A549 (cell line): ENCODE measurements around the gene HSD17B13. TPM values are rescaled to one million over a fixed set of nuclear protein-coding genes. Genes with fewer than 3 reads are reported as not detected.

Experiments used
- ATAC-seq, 2 experiments: fragments of 200-7000 bp in 1 of 2; fragments of >200 bp in 1 of 2; cut with Nextera tagmentation in 1 of 2; cut with Tn5 transposase in 1 of 2; 3 replicates each; pipeline versions ENCODE4 v1.8.0 to v1.9.1; 2018 to 2020; ENCODE audit warnings: mild to moderate bottlenecking in 1 of 2, moderate library complexity in 1 of 2
- CTCF ChIA-PET: fragments of 300-600 bp; sonication (Branson Sonifier 250); formaldehyde crosslinking; extraction: SDS; loops from one replicate; lab custom pipeline; 2021; ENCODE audit warnings: antibody characterized with exemption, inconsistent platforms; lab: Yijun Ruan, JAX
- POLR2A ChIA-PET: fragments of 350-600 bp; formaldehyde crosslinking; extraction: SDS; loops from one replicate; lab custom pipeline; 2021; ENCODE audit warnings: antibody characterized with exemption, inconsistent platforms; lab: Yijun Ruan, JAX
- DNase-seq, 2 experiments: peaks; one replicate each; pipeline versions ENCODE4 v3.0.0 to v3.0.0-alpha.2; 2011 to 2016; ENCODE audit warnings: low read depth in 1 of 2, low spot score in 1 of 2
- FAIRE-seq: peaks from 2 replicates; lab custom pipeline; 2011; peaks lifted over from hg19 to GRCh38; lab: Jason Lieb, UNC
- H3K27ac ChIP-seq, 2 experiments: fragments of >200 bp; sonication (Bioruptor Twin); formaldehyde crosslinking; 3 replicates each; pipeline ENCODE4 v1.5.1; 2016 to 2017
- H3K4me1 ChIP-seq: fragments of >200 bp; sonication (Bioruptor Twin); formaldehyde crosslinking; 3 replicates; pipeline ENCODE4 v1.6.1; 2016
- H3K4me2 ChIP-seq: fragments of >200 bp; sonication (Bioruptor Twin); formaldehyde crosslinking; 3 replicates; pipeline ENCODE4 v1.6.1; 2016
- H3K4me3 ChIP-seq: fragments of >200 bp; sonication (Bioruptor Twin); formaldehyde crosslinking; 3 replicates; pipeline ENCODE4 v1.5.1; 2016
- H3K9me3 ChIP-seq: fragments of >200 bp; sonication (Bioruptor Twin); formaldehyde crosslinking; 3 replicates; pipeline ENCODE4 v1.6.1; 2016
- BCL3 ChIP-seq: fragments of >200 bp; sonication (Bioruptor Twin); formaldehyde crosslinking; IDR thresholded peaks from 3 replicates; pipeline ENCODE4 v1.6.1; 2016
- CBX8 ChIP-seq: fragments of 200-600 bp; sonication (generic); IDR thresholded peaks from 2 replicates; pipeline ENCODE4 v1.6.1; 2016
- CHD2 ChIP-seq: fragments of 150-350 bp; IDR thresholded peaks from 2 replicates; pipeline ENCODE4 v1.6.1; 2014; ENCODE audit warnings: low read length; ENCODE audit not compliant: partially characterized antibody
- CHD4 ChIP-seq: fragments of 200-600 bp; sonication (generic); IDR thresholded peaks from 2 replicates; pipeline ENCODE4 v1.6.1; 2016; ENCODE audit warnings: antibody characterized with exemption, mild to moderate bottlenecking, borderline replicate concordance
- CTCF ChIP-seq: fragments of >200 bp; sonication (Bioruptor Twin); formaldehyde crosslinking; IDR thresholded peaks from 3 replicates; pipeline ENCODE4 v1.5.1; 2016
- E2F6 ChIP-seq: IDR thresholded peaks from 2 replicates; pipeline ENCODE4 v1.6.1; 2012; ENCODE audit warnings: low read depth, borderline replicate concordance
- EP300 ChIP-seq, 2 experiments: fragments of >200 bp; sonication (Bioruptor Twin); formaldehyde crosslinking; IDR thresholded peaks; 2 replicates in 1 of 2; 3 replicates in 1 of 2; pipeline ENCODE4 v1.6.1; 2016 to 2017
- ESRRA ChIP-seq: fragments of 150-350 bp; IDR thresholded peaks from 2 replicates; pipeline ENCODE4 v1.6.1; 2014; ENCODE audit warnings: mild to moderate bottlenecking, low read length, borderline replicate concordance
- FOSB ChIP-seq: fragments of 250-450 bp; sonication (Bioruptor Pico); IDR thresholded peaks from 2 replicates; pipeline ENCODE4 v1.5.0; 2020; ENCODE audit warnings: mild to moderate bottlenecking, moderate library complexity
- HES2 ChIP-seq: fragments of >200 bp; sonication (Bioruptor Twin); formaldehyde crosslinking; IDR thresholded peaks from 2 replicates; pipeline ENCODE4 v1.6.1; 2016
- HEYL ChIP-seq: fragments of 250-450 bp; sonication (Bioruptor Pico); IDR thresholded peaks from 2 replicates; pipeline ENCODE4 v1.8.0; 2021; ENCODE audit warnings: mild to moderate bottlenecking, moderate library complexity
- HOXB13 ChIP-seq: fragments of 250-450 bp; sonication (Bioruptor Pico); IDR thresholded peaks from 2 replicates; pipeline ENCODE4 v1.5.0; 2020; ENCODE audit warnings: low read depth, mild to moderate bottlenecking, moderate library complexity
- JUN ChIP-seq, 2 experiments: fragments of >200 bp; sonication (Bioruptor Twin); formaldehyde crosslinking; IDR thresholded peaks; 2 replicates in 1 of 2; 3 replicates in 1 of 2; pipeline ENCODE4 v1.6.1; 2016 to 2017
- JUNB ChIP-seq: fragments of >200 bp; sonication (Bioruptor Twin); formaldehyde crosslinking; IDR thresholded peaks from 2 replicates; pipeline ENCODE4 v1.6.1; 2016
- KDM5A ChIP-seq: fragments of 200-600 bp; sonication (generic); IDR thresholded peaks from 2 replicates; pipeline ENCODE4 v1.6.1; 2016; ENCODE audit warnings: antibody characterized with exemption, mild to moderate bottlenecking
- MAX ChIP-seq: IDR thresholded peaks from 2 replicates; pipeline ENCODE4 v1.6.1; 2012
- MAZ ChIP-seq: fragments of 150-350 bp; IDR thresholded peaks from 2 replicates; pipeline ENCODE4 v1.6.1; 2014; ENCODE audit warnings: antibody characterized with exemption, low read depth, low read length, borderline replicate concordance
- NPAS2 ChIP-seq: fragments of 250-450 bp; sonication (Bioruptor Pico); IDR thresholded peaks from 2 replicates; pipeline ENCODE4 v1.8.0; 2022; ENCODE audit warnings: mild to moderate bottlenecking, moderate library complexity, borderline replicate concordance
- NR3C1 ChIP-seq: fragments of >200 bp; sonication (Bioruptor Twin); formaldehyde crosslinking; IDR thresholded peaks from 3 replicates; pipeline ENCODE4 v1.6.1; 2017
- PBX3 ChIP-seq: IDR thresholded peaks from 2 replicates; pipeline ENCODE4 v1.6.1; 2012
- POLR2AphosphoS2 ChIP-seq: conservative IDR thresholded peaks from 2 replicates; pipeline ENCODE4 v1.6.1; 2012; ENCODE audit warnings: low read length, improper control_type of control experiment, inconsistent platforms
- RAD21 ChIP-seq, 2 experiments: fragments of >200 bp in 1 of 2; sonication (Bioruptor Twin) in 1 of 2; formaldehyde crosslinking in 1 of 2; IDR thresholded peaks in 1 of 2; conservative IDR thresholded peaks in 1 of 2; 2 replicates in 1 of 2; 3 replicates in 1 of 2; pipeline ENCODE4 v1.6.1; 2012 to 2018; ENCODE audit warnings: inconsistent platforms in 1 of 2
- RCOR1 ChIP-seq: fragments of 150-350 bp; IDR thresholded peaks from 2 replicates; pipeline ENCODE4 v1.6.1; 2014; ENCODE audit warnings: antibody characterized with exemption, low read length, low read depth
- SREBF2 ChIP-seq: fragments of 450-650 bp; IDR thresholded peaks from 2 replicates; pipeline ENCODE4 v1.6.1; 2014; ENCODE audit warnings: mild to moderate bottlenecking, moderate library complexity
- TFCP2L1 ChIP-seq: fragments of 250-450 bp; sonication (Bioruptor Pico); IDR thresholded peaks from 2 replicates; pipeline ENCODE4 v1.5.0; 2021; ENCODE audit warnings: mild to moderate bottlenecking
- TP53 ChIP-seq: fragments of 250-450 bp; sonication (Bioruptor Pico); IDR thresholded peaks from 2 replicates; pipeline ENCODE4 v1.5.0; 2021; ENCODE audit warnings: mild to moderate bottlenecking, moderate library complexity
- USF2 ChIP-seq: fragments of 450-650 bp; IDR thresholded peaks from 2 replicates; pipeline ENCODE4 v1.6.1; 2014; ENCODE audit warnings: antibody characterized with exemption
- ZFP36 ChIP-seq: fragments of 450-650 bp; IDR thresholded peaks from 2 replicates; pipeline ENCODE4 v1.6.1; 2014; ENCODE audit warnings: borderline replicate concordance; ENCODE audit not compliant: partially characterized antibody
- ZNF302 ChIP-seq: fragments of 250-450 bp; sonication (Bioruptor Pico); IDR thresholded peaks from 2 replicates; pipeline ENCODE4 v1.9.0; 2021; ENCODE audit warnings: inconsistent platforms, mild to moderate bottlenecking, moderate library complexity
- WGBS: methylation state at CpG from one replicate; pipeline ENCODE4 v1.1.6; 2017; ENCODE audit errors: missing lambda C conversion rate; 5-methylcytosine and 5-hydroxymethylcytosine counted together
- polyA plus RNA-seq, 4 experiments: library from polyadenylated mRNA; depleted of rRNA in 3 of 4; stranded (reverse); fragments of >200 nt; fragmentation: RNase III in 1 of 4; extraction: RNeasy Plus Mini Kit Qiagen cat#74134 plus additional on column Dnase treatment in 1 of 4; gene quantifications; 2 replicates in 3 of 4; 3 replicates in 1 of 4; pipeline ENCODE4 v1.2.3, GENCODE V29; 2011 to 2017

HSD17B13 gene
- polyA plus RNA-seq, 2 of the 4 experiments (the other 2 are of a cell fraction) = 0.08 to 0.30 TPM

- TF ChIP-seq NPAS2 (no peak), FOSB (CRISPR knock-in tag) (no peak), ZFP36 (no peak), POLR2AphosphoS2 (no peak), SREBF2 (no peak)
- TF ChIP-seq, all 56 proteins: peak for 0
Measured at GRCh38 chr4:87281603-87282002, 41.1 kb downstream of the HSD17B13 start (continued).

- no peak for TF ChIP-seq NPAS2
- TF ChIP-seq CHD2 = no peak
- TF ChIP-seq KDM5A = no peak
- no peak for TF ChIP-seq RAD21 (conservative IDR thresholded peaks at IDR 0.05 in 1 of 2, IDR thresholded peaks at IDR 0.05 in 1 of 2)
- no peak for TF ChIP-seq RCOR1
- no peak for TF ChIP-seq NR3C1
- no peak for TF ChIP-seq CTCF
- TF ChIP-seq MAZ = no peak
- TF ChIP-seq TFCP2L1 (CRISPR knock-in tag) = no peak
- TF ChIP-seq ZNF302 (CRISPR knock-in tag) = no peak
- TF ChIP-seq BCL3 = no peak
- TF ChIP-seq USF2 = no peak
- TF ChIP-seq HOXB13 (CRISPR knock-in tag) = no peak
- TF ChIP-seq, all 56 proteins: peak for 0
- CTCF ChIA-PET = interaction anchor here (0.8 to 1.1 kb wide), 2 partner anchors 25 to 75 kb away, joined by 3 read pairs; no protein-coding TSS in a partner anchor
- WGBS = 23% methylated on average over 3 of the region's 3 CpGs
- no peak for ATAC-seq
- no peak overlapping the region for H3K27ac ChIP-seq
- H3K4me3 ChIP-seq = no peak overlapping the region
- POLR2A ChIA-PET = no interaction called here
- H3K4me1 ChIP-seq = no peaks in the 10 kb centered on the region
- no peak for FAIRE-seq
- no peak for DNase-seq
- no peak overlapping the region for H3K4me2 ChIP-seq
- no peaks in the 10 kb centered on the region for H3K9me3 ChIP-seq
Measured at GRCh38 chr4:87278335-87278794, 44.3 kb downstream of the HSD17B13 start.

- ChIA-PET CTCF (no interaction called here), POLR2A (no interaction called here)
- Histone ChIP-seq H3K4me1 (no peaks in the 10 kb centered on the region), H3K27ac (no peak overlapping the region), H3K4me3 (no peak overlapping the region), H3K9me3 (no peaks in the 10 kb centered on the region), H3K4me2 (no peak overlapping the region)
- TF ChIP-seq PBX3 = no peak
- no peak for TF ChIP-seq TP53 (CRISPR knock-in tag)
- no peak for TF ChIP-seq E2F6
- no peak for TF ChIP-seq CHD4
- no peak for TF ChIP-seq JUN (IDR thresholded peaks at IDR 0.05)
- TF ChIP-seq ZNF302 (CRISPR knock-in tag) = no peak
- TF ChIP-seq RCOR1 = no peak
- no peak for TF ChIP-seq EP300 (IDR thresholded peaks at IDR 0.05)
- no peak for TF ChIP-seq HEYL (CRISPR knock-in tag)
- TF ChIP-seq CBX8 = no peak
- TF ChIP-seq ESRRA = no peak
- no peak for TF ChIP-seq JUNB
- no peak for TF ChIP-seq HES2
- TF ChIP-seq RAD21 (conservative IDR thresholded peaks at IDR 0.05 in 1 of 2, IDR thresholded peaks at IDR 0.05 in 1 of 2) = no peak
- no peak for TF ChIP-seq MAX
- no peak for TF ChIP-seq POLR2AphosphoS2
- no peak for TF ChIP-seq TFCP2L1 (CRISPR knock-in tag)
- TF ChIP-seq NR3C1 = no peak
- 71% methylated on average over 2 of the region's 2 CpGs for WGBS
- no peak for DNase-seq
- ATAC-seq = no peak
- no peak for FAIRE-seq
Measured at GRCh38 chr4:87275311-87275710, 47.4 kb downstream of the HSD17B13 start.
